NOMO-1 (cell line): ENCODE data around the gene USE1.
A peak's percentile ranks its signal among the peaks of the same experiment; 100 is the strongest.

Source experiments
- DNase-seq, 2 experiments: peaks; one replicate each; lab custom pipeline; 2025; ENCODE audit not compliant: unreplicated experiment in 2 of 2; lab: John Stamatoyannopoulos, UW

The USE1 gene

DNA sequence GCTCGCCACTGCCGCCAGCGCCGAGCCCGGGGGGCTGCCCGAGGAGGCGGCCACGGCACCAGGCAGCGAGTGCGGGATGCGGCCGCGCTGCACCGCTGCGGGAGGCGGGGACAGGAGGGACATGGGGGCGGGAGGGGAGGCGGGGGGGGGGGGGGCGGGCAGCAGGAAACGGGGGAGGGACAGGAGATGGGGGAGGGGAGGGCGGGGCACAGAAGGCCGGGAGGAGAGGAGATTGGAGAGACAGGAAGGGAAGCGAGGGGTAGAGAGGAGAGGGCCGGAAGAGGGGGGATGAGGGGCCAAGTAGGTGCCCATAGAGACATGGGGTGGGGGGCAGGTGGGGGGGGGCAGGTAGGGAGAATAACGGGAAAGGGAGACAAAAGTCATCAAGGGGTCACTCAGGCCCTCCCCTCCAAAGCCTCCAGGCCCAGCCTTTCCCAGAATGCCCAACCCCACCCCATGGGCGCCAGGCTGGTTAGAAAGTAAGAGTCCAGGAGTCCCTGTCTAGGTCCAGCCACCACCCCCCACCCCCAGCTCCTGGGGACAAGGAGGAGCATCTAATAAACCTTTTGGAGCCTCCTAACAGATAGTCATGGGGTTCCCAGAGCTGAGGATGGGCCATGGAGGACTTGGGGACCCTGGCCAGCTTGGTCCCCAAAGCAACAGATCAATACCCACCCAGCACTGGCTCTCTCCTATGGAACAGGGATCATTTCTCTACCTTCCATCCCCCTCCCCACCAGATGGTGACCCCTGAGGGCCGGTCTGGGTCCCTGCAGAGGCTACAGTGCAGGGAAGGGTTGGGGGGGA is 21.0 kb downstream of the USE1 start:
- no peak for DNase-seq

DNA sequence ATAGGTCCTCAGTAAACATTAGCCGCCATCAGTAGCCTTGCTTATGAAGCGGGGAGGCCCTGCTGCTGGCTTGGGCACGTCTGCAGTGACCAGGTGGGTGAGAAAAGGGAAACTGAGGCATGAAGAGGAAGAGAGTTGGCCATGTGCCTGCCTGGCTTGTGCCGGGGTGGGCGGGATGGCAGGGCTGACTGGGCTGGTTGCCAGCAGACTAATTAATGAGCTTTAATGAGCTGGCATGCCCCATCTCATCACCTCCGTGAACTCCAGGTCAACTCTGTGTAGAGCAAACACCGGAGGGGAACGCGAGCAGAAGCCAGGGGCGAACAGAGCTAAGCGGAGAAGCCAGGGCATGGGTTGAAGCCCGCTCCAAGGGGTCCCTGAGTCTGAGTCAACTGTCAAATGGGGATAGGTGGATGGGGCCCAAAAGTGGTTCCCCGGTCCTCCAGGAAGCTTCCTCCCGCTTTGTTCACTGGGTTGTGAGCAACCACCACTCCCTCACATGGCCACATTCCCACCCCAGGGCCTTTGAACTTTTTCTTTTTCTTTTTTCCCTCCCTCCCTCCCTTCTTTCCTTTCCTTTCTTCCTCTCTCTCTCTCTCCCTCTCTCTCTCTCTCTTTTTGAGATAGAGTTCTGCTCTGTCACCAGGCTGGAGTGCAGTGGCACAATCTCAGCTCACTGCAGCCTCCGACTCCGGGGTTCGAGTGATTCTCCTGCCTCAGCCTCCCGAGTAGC is 21.8 kb downstream of the USE1 start:
- no peak for DNase-seq

- DNase-seq, result no peak
Measured at GRCh38 chr19:17237747-17238706, 22.9 kb downstream of the USE1 start.

DNA sequence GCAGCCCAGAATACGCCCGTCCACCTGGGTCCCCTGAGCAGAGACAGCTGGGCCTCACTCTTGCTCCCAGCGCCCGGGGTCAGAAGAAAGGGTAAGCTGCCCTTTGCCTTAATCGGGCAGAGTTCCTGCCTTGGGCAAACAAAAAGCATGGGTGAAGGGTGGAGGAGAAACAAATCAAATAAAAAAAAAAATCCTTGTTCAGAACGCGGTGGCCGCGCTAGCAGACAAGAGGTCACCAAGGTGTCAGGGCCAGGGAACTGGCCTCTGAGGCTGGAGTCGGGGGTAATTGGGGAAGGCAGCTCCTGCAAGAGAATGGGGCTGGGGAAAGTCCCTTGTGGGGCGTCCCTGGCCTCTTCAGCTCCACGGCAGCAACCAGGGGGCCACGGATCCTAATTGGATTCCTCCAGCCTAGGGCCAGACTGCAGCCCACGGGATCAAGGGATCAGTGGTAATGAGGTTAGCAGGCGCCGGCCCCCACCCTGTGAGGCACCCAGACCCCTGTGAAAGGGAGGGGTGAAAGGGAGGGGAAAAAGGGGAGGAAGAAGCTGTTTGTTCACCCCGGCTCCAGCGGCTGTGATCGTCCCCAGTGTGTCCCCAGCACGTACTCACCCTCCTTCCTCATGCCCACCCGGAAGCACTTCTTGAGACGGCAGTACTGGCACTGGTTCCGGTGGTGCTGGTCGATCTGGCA is 25.1 kb downstream of the USE1 start:
- DNase-seq, result no peak

- DNase-seq, result no peak
Measured at GRCh38 chr19:17240826-17241399, 25.8 kb downstream of the USE1 start.

GRCh38 chr19:17242431-17243208 is 27.5 kb downstream of the USE1 start:
- no peak for DNase-seq

DNA sequence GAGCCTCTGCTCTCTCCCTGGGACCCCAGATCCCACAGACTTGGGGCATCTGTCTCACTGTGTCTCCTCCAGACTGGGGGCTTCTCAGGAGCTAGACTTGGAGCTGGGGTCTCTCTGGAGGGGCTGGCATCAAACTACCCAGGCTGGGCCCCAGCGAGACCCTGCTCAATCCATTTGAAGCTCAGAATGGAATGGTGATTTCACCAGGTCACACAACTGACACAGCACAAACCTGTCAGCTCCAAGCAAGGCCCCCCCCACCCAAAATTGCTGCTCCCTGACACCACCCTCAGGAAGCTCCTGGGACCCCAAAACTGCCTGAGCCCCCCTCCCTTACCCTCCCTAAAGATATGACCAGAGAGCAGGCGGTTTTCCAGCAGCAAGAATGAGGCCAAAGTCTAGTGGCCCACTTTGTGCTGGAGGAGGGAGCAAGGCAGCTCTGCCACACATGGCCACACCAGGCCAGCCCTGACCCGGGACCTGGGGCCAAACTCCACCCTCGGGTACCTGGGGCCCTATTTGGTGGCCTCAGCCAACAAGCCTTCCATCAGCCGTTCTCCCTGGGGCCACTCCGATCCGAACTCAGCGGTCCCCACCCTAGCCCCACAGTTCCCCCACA is 28.2 kb downstream of the USE1 start:
- DNase-seq, result no peak

DNA sequence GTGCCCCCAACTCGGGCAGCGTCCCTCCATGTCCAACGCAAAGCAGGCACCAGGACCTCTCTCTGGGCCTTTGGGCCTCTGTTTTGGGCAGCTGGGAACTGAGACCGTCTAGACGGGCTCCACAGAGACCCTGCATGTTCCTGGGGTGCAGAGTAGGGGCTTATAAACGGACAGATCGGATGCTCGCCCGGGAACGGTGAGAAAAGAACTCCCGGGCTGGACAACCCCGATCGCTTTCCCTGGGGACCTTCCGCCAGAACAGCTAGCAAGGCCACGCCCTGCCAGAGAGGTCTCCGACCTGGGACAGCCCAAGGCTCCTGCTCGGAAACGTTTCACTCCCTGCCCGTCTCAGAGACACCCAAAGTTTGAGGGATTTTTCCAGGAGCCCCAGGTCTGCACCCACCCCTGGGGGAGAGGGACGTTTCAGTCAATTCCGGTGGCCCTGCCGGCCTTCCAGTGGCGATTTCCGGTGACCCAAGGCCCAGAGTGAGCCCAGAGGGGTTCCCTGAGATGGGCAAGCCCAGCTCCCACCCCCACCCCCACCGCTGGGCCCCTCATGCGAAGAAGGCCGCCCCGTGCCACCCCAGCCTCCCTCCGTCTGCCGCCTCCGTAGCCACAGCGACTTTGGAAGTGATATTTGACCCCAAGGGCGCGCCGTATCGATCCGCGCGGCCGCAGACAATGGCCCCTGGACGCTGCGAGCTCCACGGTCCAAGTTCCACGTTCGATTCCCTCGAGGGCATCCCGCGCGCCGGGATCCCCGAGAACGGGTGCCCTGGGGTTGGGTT is 28.9 kb downstream of the USE1 start:
- peak in 1 of 2 experiments; percentile 24 for DNase-seq

DNA sequence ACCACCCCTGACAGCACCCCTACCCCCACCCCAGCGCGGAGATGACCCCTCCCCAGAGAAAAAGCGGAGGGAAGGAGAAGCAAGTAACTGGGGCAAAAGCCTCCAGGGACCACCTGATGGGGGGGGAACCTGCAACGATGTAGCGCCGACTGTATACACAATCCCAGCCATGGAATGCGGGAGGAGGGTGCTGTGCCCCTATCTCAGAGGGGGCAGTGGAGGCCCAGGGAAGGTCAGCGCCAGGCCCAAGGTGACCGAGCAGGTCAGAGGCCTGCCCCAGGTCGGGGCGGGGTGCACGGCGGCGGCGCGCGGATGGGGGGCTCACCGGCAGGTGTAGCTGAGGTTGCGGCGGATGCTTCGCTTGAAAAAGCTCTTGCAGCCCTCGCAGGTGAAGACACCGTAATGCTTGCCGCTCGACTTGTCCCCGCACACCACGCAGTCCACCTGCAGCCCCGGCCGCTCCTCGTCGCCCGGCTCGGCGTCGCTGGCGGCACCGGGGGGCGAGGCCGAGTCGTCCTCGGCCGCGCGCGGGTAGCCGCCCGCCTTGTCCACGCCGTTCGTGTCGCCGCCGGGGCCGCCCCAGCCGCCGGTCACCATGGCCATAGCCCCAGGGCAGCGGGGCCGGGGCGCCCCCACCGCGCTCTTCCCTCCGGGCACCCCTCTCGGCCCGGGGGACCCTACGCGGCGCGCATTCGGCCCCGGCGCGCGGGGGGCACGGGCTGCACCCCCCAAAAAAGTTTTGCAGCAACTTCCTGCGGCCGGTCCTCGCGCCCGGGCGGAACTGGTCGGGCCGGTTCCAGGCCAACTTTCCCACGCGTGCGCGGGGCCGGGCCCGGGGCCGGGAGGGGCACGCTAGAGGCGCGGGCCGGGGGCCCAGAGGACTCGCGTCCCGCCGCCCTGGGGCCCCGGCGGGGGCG is 29.7 kb downstream of the USE1 start:
- no peak for DNase-seq

- no peak for DNase-seq
Measured at GRCh38 chr19:17245535-17245984, 30.4 kb downstream of the USE1 start, which contains the start of gene NR2F6. NR2F6 (minus strand) TSS chr19:17245919; CDS start chr19:17245220, 699 bp downstream.

DNA sequence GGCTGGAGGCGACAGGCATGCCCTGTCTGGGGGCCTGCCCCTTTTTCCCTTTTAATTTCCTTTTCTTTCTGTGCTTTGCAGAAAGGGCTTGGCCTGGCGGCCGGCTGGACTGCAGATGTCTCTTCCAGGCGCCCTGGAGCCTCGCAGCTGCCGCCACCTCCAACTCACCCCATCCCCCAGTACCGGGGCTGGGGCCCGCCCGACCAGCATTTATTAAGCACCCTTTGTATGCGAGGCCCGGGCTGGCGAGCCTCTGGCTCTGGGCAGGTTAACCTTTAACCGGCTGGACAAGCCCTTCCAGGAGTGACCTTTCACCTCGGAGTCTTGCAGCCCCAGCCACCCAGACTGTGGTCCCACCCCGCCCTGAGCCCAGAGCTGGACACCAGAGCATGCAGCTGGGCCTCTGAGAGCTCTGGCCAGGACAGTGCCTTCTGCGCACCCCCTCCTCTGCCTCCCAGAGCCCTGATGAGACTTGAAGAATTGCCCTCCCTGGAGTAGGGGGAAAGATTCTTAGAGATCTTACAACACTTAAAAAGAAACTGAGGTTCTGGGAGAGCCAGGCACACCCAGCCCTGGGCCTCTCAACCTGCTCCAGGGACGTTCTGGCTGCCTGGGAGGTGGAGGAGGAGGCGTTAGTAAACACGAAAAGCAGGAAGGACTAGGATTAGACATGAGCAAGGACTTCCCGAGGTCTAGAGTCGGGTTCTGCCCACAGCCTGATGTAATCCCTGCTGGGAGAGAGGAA is 31.7 kb downstream of the USE1 start:
- peak; percentile 62 to 74 for DNase-seq

- DNase-seq, result no peak
Measured at GRCh38 chr19:17248011-17248776, 33.0 kb downstream of the USE1 start.

GRCh38 chr19:17249887-17250548 is 34.9 kb downstream of the USE1 start:
- no peak for DNase-seq

- no peak for DNase-seq
Measured at GRCh38 chr19:17254636-17255035, 39.5 kb downstream of the USE1 start.

- no peak for DNase-seq
Measured at GRCh38 chr19:17255150-17255621, 40.0 kb downstream of the USE1 start.
